HCT116 (cell line): ENCODE results near the gene TMEM217. TPM values are rescaled to one million over a fixed set of nuclear protein-coding genes. Genes with fewer than 3 reads are reported as not detected.

Source experiments
- ATAC-seq: fragments of 200-7000 bp; cut with Tn5 transposase; 2 replicates; pipeline ENCODE4 v1.9.1; 2020; ENCODE audit warnings: mild to moderate bottlenecking, moderate library complexity
- BruUV-seq: library from RNA; stranded (reverse); fragments of 400-500 nt; replicated peaks from 2 replicates; lab custom pipeline; 2021; lab: Mats Ljungman, UMichigan
- CTCF ChIA-PET: fragments of 300-600 bp; sonication (Branson Sonifier 250); formaldehyde crosslinking; loops from one replicate; lab custom pipeline; 2021; ENCODE audit warnings: antibody characterized with exemption; lab: Charles Lee
- POLR2A ChIA-PET: fragments of 300-600, 350-600 bp; sonication (Branson Sonifier 250); formaldehyde crosslinking; loops from one replicate; lab custom pipeline; 2021; ENCODE audit warnings: antibody characterized with exemption; lab: Charles Lee
- RAD21 ChIA-PET, 2 experiments: fragments of 300-600 bp; sonication (Branson Sonifier 250); formaldehyde crosslinking; loops; one replicate each; lab custom pipeline; 2023; ENCODE audit warnings: low total read pairs in 2 of 2; ENCODE audit not compliant: uncharacterized antibody in 2 of 2, unreplicated experiment in 2 of 2, low non-redundant PET in 1 of 2; lab: Charles Lee
- DNase-seq: peaks from one replicate; pipeline ENCODE4 v3.0.0-alpha.2; 2010; ENCODE audit warnings: low read depth, low spot score
- H2AFZ ChIP-seq: fragments of 200-600 bp; shearing (Covaris generic), sonication (generic); 2 replicates; pipeline ENCODE4 v1.6.1; 2017; ENCODE audit warnings: low read depth, mixed run types, mixed read lengths, antibody characterized with exemption, low read length; ENCODE audit not compliant: poor library complexity, severe bottlenecking
- H3K27ac ChIP-seq: 2 replicates; pipeline ENCODE4 v1.5.1; 2012; ENCODE audit warnings: low read depth, low read length
- H3K27me3 ChIP-seq: fragments of 200-600 bp; sonication (generic); 2 replicates; pipeline ENCODE4 v1.6.1; 2016; ENCODE audit warnings: mixed run types, low read length, mixed read lengths; ENCODE audit not compliant: insufficient read depth
- H3K36me3 ChIP-seq, 2 experiments: fragments of 200-500 bp in 1 of 2; fragments of 200-600 bp in 1 of 2; sonication (Bioruptor generic) in 1 of 2; sonication (generic) in 1 of 2; 2 replicates each; pipeline versions ENCODE4 v1.5.1 to v1.6.1; 2014 to 2016; ENCODE audit warnings: low read length in 2 of 2, inconsistent platforms in 1 of 2, mixed read lengths in 1 of 2, mixed run types in 1 of 2; ENCODE audit not compliant: insufficient read depth in 2 of 2, control insufficient read depth in 1 of 2
- H3K4me1 ChIP-seq, 2 experiments: fragments of 200-600 bp in 1 of 2; sonication (generic) in 1 of 2; 2 replicates each; pipeline versions ENCODE4 v1.5.1 to v1.6.1; 2012 to 2017; ENCODE audit warnings: low read length in 2 of 2, inconsistent platforms in 1 of 2, mild to moderate bottlenecking in 1 of 2, mixed read lengths in 1 of 2, mixed run types in 1 of 2, moderate library complexity in 1 of 2; ENCODE audit not compliant: insufficient read depth in 2 of 2, control insufficient read depth in 1 of 2
- H3K4me2 ChIP-seq: fragments of 200-600 bp; sonication (generic); 2 replicates; pipeline ENCODE4 v1.6.1; 2017; ENCODE audit warnings: mixed run types, low read length, mixed read lengths
- H3K4me3 ChIP-seq, 2 experiments: fragments of 200-600 bp in 1 of 2; sonication (generic) in 1 of 2; replicated peaks in 1 of 2; 2 replicates each; pipeline ENCODE4 v1.5.1; 2011 to 2016; ENCODE audit warnings: low read length in 2 of 2, control low read depth in 1 of 2, low read depth in 1 of 2, mild to moderate bottlenecking in 1 of 2, mixed read lengths in 1 of 2, mixed run types in 1 of 2
- H3K79me2 ChIP-seq: fragments of 200-600 bp; sonication (generic); 2 replicates; pipeline ENCODE4 v1.6.1; 2017; ENCODE audit warnings: mild to moderate bottlenecking, mixed run types, low read length, moderate library complexity, mixed read lengths; ENCODE audit not compliant: insufficient read depth
- H3K9ac ChIP-seq: fragments of 200-600 bp; sonication (generic); 2 replicates; pipeline ENCODE4 v1.6.1; 2016; ENCODE audit warnings: low read length, mixed read lengths
- H3K9me2 ChIP-seq: fragments of 200-600 bp; sonication (generic), shearing (Covaris generic); 2 replicates; pipeline ENCODE4 v1.6.1; 2017; ENCODE audit warnings: mixed run types, mild to moderate bottlenecking, moderate library complexity; ENCODE audit not compliant: insufficient read depth
- H3K9me3 ChIP-seq, 2 experiments: fragments of 200-500 bp in 1 of 2; fragments of 200-600 bp in 1 of 2; sonication (Bioruptor generic) in 1 of 2; sonication (generic) in 1 of 2; 2 replicates each; pipeline ENCODE4 v1.6.1; 2014 to 2017; ENCODE audit warnings: low read length in 2 of 2, mixed read lengths in 2 of 2, inconsistent platforms in 1 of 2, low read depth in 1 of 2, mild to moderate bottlenecking in 1 of 2, mixed run types in 1 of 2, moderate library complexity in 1 of 2; ENCODE audit not compliant: control insufficient read depth in 1 of 2, insufficient read depth in 1 of 2
- H4K20me1 ChIP-seq: fragments of 200-600 bp; sonication (generic), shearing (Covaris generic); 2 replicates; pipeline ENCODE4 v1.6.1; 2017; ENCODE audit warnings: mixed run types, mild to moderate bottlenecking, moderate library complexity; ENCODE audit not compliant: insufficient read depth
- CEBPB ChIP-seq: IDR thresholded peaks from 2 replicates; pipeline ENCODE4 v1.6.1; 2012; ENCODE audit warnings: low read depth
- CTCF ChIP-seq, 3 experiments: fragments of 200-600 bp in 1 of 3; sonication (generic) in 1 of 3; IDR thresholded peaks in 2 of 3; conservative IDR thresholded peaks in 1 of 3; 2 replicates each; pipeline ENCODE4 v1.5.1; 2012 to 2017; ENCODE audit warnings: low read depth in 2 of 3, low read length in 2 of 3, antibody characterized with exemption in 1 of 3, borderline replicate concordance in 1 of 3, control low read depth in 1 of 3, mild to moderate bottlenecking in 1 of 3, mixed read lengths in 1 of 3, mixed run types in 1 of 3, moderate library complexity in 1 of 3; ENCODE audit not compliant: insufficient read depth in 1 of 3
- EGR1 ChIP-seq: IDR thresholded peaks from 2 replicates; pipeline ENCODE4 v1.6.1; 2012; ENCODE audit warnings: low read depth
- ELF1 ChIP-seq: IDR thresholded peaks from 2 replicates; pipeline ENCODE4 v1.6.1; 2012; ENCODE audit warnings: low read depth, borderline replicate concordance
- EZH2 ChIP-seq: fragments of 200-600 bp; sonication (generic); IDR thresholded peaks from 2 replicates; pipeline ENCODE4 v1.6.1; 2017; ENCODE audit warnings: antibody characterized with exemption, mixed run types
- EZH2phosphoT487 ChIP-seq: fragments of 200-600 bp; IDR thresholded peaks from 2 replicates; pipeline ENCODE4 v1.6.1; 2018; ENCODE audit warnings: antibody characterized with exemption, borderline replicate concordance
- FOSL1 ChIP-seq: IDR thresholded peaks from 2 replicates; pipeline ENCODE4 v1.6.1; 2012; ENCODE audit warnings: low read depth
- JUND ChIP-seq: IDR thresholded peaks from 2 replicates; pipeline ENCODE4 v1.6.1; 2012
- MAX ChIP-seq: IDR thresholded peaks from 2 replicates; pipeline ENCODE4 v1.6.1; 2012
- POLR2A ChIP-seq: IDR thresholded peaks from 2 replicates; pipeline ENCODE4 v1.7.0; 2011; ENCODE audit warnings: borderline replicate concordance; ENCODE audit not compliant: insufficient read depth, insufficient read length; ENCODE audit errors: extremely low read depth
- POLR2AphosphoS5 ChIP-seq: IDR thresholded peaks from 2 replicates; pipeline ENCODE4 v1.6.1; 2011; ENCODE audit warnings: mild to moderate bottlenecking, low read depth, low read length, moderate library complexity
- REST ChIP-seq: IDR thresholded peaks from 2 replicates; pipeline ENCODE4 v1.6.1; 2012; ENCODE audit warnings: low read depth
- SIN3A ChIP-seq: IDR thresholded peaks from 2 replicates; pipeline ENCODE4 v1.6.1; 2012; ENCODE audit warnings: low read depth
- SP1 ChIP-seq: IDR thresholded peaks from 2 replicates; pipeline ENCODE4 v1.6.1; 2012; ENCODE audit warnings: low read depth
- TCF7L2 ChIP-seq: IDR thresholded peaks from 2 replicates; pipeline ENCODE4 v1.7.0; 2011; ENCODE audit warnings: borderline replicate concordance, inconsistent platforms; ENCODE audit not compliant: insufficient read depth, insufficient read length; ENCODE audit errors: extremely low read depth
- YY1 ChIP-seq: IDR thresholded peaks from 2 replicates; pipeline ENCODE4 v1.6.1; 2011; ENCODE audit warnings: low read length, low read depth, moderate library complexity, mild to moderate bottlenecking; ENCODE audit not compliant: insufficient replicate concordance; ENCODE audit errors: extremely low read depth
- ZFX ChIP-seq: fragments of 450-650 bp; IDR thresholded peaks from 2 replicates; pipeline ENCODE4 v1.6.1; 2017
- ZNF274 ChIP-seq: fragments of 200-500 bp; sonication (Bioruptor generic); IDR thresholded peaks from 2 replicates; pipeline ENCODE4 v1.6.1; 2014; ENCODE audit warnings: mild to moderate bottlenecking, low read depth, low read length, inconsistent platforms
- intact Hi-C: fragments of 100-400 bp; cut with micrococcal nuclease; formaldehyde crosslinking; loops from 2 replicates; pipeline ENCODE4 v1.10.0; 2022
- total RNA-seq: library from RNA; stranded (reverse); gene quantifications from one replicate; pipeline ENCODE4 v1.2.1, GENCODE V29; 2021; ENCODE audit not compliant: unreplicated experiment

The TMEM217 gene
- total RNA-seq, 1 experiment from 2014 or later: 0.98 TPM

GRCh38 chr6:37261198-37261597, 3.3 kb upstream of the TMEM217 start:
- Histone ChIP-seq H2AFZ (no peak overlapping the region), H3K4me1 (peaks cover 8 to 14% of the 10 kb centered on the region in 2 experiments; a peak in 3 of 4 replicates), H3K27me3 (no peaks in the 10 kb centered on the region), H3K4me2 (no peak overlapping the region), H4K20me1 (no peaks in the 10 kb centered on the region), H3K36me3 (no peaks in the 10 kb centered on the region; a peak in 1 of 4 replicates), H3K79me2 (peaks cover 81% of the 10 kb centered on the region), H3K27ac (no peak overlapping the region), H3K4me3 (no peak overlapping the region), H3K9me2 (no peaks in the 10 kb centered on the region), H3K9me3 (no peaks in the 10 kb centered on the region), H3K9ac (no peak overlapping the region)
- no peak for DNase-seq
- no TSS peak for BruUV-seq
- RAD21 ChIA-PET: no interaction called here
- POLR2A ChIA-PET: no interaction called here
- no peak for ATAC-seq
- CTCF ChIA-PET: no interaction called here
- TF ChIP-seq EGR1 (no peak), YY1 (no peak), EZH2 (no peak), POLR2AphosphoS5 (no peak), ZNF274 (no peak), EZH2phosphoT487 (no peak), SP1 (no peak)
- intact Hi-C loops: no loop called here

- Histone ChIP-seq H3K4me3 (no peak overlapping the region), H3K4me2 (no peak overlapping the region), H2AFZ (no peak overlapping the region), H3K4me1 (peaks cover 8 to 14% of the 10 kb centered on the region in 2 experiments; a peak in 3 of 4 replicates), H4K20me1 (no peaks in the 10 kb centered on the region), H3K79me2 (peaks cover 74% of the 10 kb centered on the region), H3K27me3 (no peaks in the 10 kb centered on the region), H3K27ac (no peak overlapping the region), H3K36me3 (no peaks in the 10 kb centered on the region; a peak in 1 of 4 replicates), H3K9me3 (no peaks in the 10 kb centered on the region), H3K9ac (no peak overlapping the region), H3K9me2 (no peaks in the 10 kb centered on the region)
- no TSS peak for BruUV-seq
- ChIA-PET POLR2A (no interaction called here), RAD21 (no interaction called here), CTCF (no interaction called here)
- intact Hi-C loops: no loop called here
- no peak for DNase-seq
- ATAC-seq: no peak
- TF ChIP-seq CTCF (IDR thresholded peaks at IDR 0.05 in 2 of 3, conservative IDR thresholded peaks at IDR 0.05 in 1 of 3; ENCODE audit: borderline replicate concordance in 1 of 3, insufficient read depth in 1 of 3, low read depth in 2 of 3, low read length in 2 of 3) (no peak), ZFX (no peak), POLR2A (no peak), TCF7L2 (no peak), POLR2AphosphoS5 (no peak), CEBPB (no peak), REST (no peak), ZNF274 (no peak), SIN3A (no peak), FOSL1 (no peak), MAX (no peak), ELF1 (no peak), JUND (no peak)
Measured at GRCh38 chr6:37260444-37260843, 2.5 kb upstream of the TMEM217 start.
